ENCODE data around the gene RCN1.

The RCN1 gene

GRCh38 chr11:32090545-32091370 is at the start of gene RCN1:
Gene RCN1 (plus strand): TSS chr11:32091074. CDS start chr11:32091197, 123 bp downstream.
- no peak for DNase-seq (ENCODE audit: extremely low read depth, low read depth)
- TF ChIP-seq, protein P1, sequence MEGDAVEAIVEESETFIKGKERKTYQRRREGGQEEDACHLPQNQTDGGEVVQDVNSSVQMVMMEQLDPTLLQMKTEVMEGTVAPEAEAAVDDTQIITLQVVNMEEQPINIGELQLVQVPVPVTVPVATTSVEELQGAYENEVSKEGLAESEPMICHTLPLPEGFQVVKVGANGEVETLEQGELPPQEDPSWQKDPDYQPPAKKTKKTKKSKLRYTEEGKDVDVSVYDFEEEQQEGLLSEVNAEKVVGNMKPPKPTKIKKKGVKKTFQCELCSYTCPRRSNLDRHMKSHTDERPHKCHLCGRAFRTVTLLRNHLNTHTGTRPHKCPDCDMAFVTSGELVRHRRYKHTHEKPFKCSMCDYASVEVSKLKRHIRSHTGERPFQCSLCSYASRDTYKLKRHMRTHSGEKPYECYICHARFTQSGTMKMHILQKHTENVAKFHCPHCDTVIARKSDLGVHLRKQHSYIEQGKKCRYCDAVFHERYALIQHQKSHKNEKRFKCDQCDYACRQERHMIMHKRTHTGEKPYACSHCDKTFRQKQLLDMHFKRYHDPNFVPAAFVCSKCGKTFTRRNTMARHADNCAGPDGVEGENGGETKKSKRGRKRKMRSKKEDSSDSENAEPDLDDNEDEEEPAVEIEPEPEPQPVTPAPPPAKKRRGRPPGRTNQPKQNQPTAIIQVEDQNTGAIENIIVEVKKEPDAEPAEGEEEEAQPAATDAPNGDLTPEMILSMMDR (IDR thresholded peaks at IDR 0.05; ENCODE audit: low read depth, low read length, missing control alignments) = no peak
- peak within 1 kb of the TSS; percentile 84 for H3K4me3 ChIP-seq (replicated peaks; ENCODE audit: low read depth, low read length)

DNA sequence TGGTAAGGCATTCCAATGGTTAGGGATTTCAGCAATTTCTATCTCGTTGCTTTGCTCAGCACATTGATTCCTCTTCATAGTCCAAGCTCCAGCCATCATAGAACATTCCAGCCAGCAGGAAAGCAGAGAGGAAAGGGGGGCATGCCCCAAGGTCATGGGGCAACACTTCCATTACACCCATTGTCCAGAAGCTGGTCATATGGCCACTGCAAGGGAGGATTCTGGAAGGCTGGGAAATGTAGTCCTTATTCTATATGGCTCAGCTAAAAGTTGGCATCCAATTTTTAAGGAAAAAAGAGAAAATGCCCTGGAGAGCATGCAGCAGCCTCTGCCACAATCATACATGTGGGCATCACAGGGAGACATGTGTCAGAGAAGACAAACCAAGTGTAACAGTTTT is 47.1 kb upstream of the RCN1 start:
- TF ChIP-seq, protein P1 (IDR thresholded peaks at IDR 0.05; ENCODE audit: low read depth, low read length, missing control alignments) = no peak
- no peak overlapping the region for H3K4me3 ChIP-seq (replicated peaks; ENCODE audit: low read depth, low read length)
- no peak for DNase-seq (ENCODE audit: extremely low read depth, low read depth)

- no peak overlapping the region for H3K4me3 ChIP-seq (replicated peaks; ENCODE audit: low read depth, low read length)
- TF ChIP-seq, protein P1 (IDR thresholded peaks at IDR 0.05; ENCODE audit: low read depth, low read length, missing control alignments) = no peak
- DNase-seq (ENCODE audit: extremely low read depth, low read depth) = no peak
Measured at GRCh38 chr11:32044158-32044863, 46.6 kb upstream of the RCN1 start.

DNA sequence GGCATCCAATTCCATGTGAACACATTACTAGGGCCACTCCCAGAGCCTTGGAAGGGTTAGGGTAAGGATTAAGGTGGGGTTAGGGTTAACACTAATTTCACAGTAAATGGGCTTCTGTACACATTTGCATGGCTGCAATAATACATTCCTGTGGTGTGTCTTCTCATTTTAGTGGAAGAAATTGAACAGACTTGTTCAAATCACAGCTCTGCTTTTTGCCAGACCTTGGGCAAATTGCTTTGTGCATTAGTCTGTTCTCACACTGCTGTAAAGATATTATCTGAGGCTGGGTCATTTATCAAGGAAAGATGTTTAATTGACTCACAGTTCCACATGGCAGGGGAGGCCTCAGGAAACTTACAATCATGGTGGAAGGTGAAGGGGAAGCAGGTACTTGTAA is 45.4 kb upstream of the RCN1 start:
- TF ChIP-seq, protein P1 (IDR thresholded peaks at IDR 0.05; ENCODE audit: low read depth, low read length, missing control alignments) = no peak
- H3K4me3 ChIP-seq (replicated peaks; ENCODE audit: low read depth, low read length) = no peak overlapping the region
- DNase-seq (ENCODE audit: extremely low read depth, low read depth) = no peak

GRCh38 chr11:32050264-32050663 is 40.6 kb upstream of the RCN1 start:
- no peak for DNase-seq (ENCODE audit: extremely low read depth, low read depth)
- TF ChIP-seq, protein P1 (IDR thresholded peaks at IDR 0.05; ENCODE audit: low read depth, low read length, missing control alignments) = no peak
- no peak overlapping the region for H3K4me3 ChIP-seq (replicated peaks; ENCODE audit: low read depth, low read length)

- TF ChIP-seq, protein P1 (IDR thresholded peaks at IDR 0.05; ENCODE audit: low read depth, low read length, missing control alignments) = peak; percentile 59
- no peak overlapping the region for H3K4me3 ChIP-seq (replicated peaks; ENCODE audit: low read depth, low read length)
- DNase-seq (ENCODE audit: extremely low read depth, low read depth) = peak; percentile 11
Measured at GRCh38 chr11:32052215-32052614, 38.7 kb upstream of the RCN1 start.

All from HFF-Myc (cell line).